K562 (cell line): ENCODE data around the gene NTF4. TPM values are rescaled to one million over a fixed set of nuclear protein-coding genes. Genes with fewer than 3 reads are reported as not detected.
A peak's percentile ranks its signal among the peaks of the same experiment; 100 is the strongest.

ENCODE experiments used
- ARID3B ChIP-seq: fragments of 250-450 bp; sonication (Bioruptor Pico); IDR thresholded peaks from 2 replicates; pipeline ENCODE4 v1.4.0; 2020; ENCODE audit warnings: borderline replicate concordance
- BCOR ChIP-seq: fragments of 450-650 bp; IDR thresholded peaks from 2 replicates; pipeline ENCODE4 v1.6.1; 2016
- CBX8 ChIP-seq: fragments of 200-600 bp; sonication (generic); IDR thresholded peaks from 2 replicates; pipeline ENCODE4 v1.6.1; 2012; ENCODE audit warnings: borderline replicate concordance, mixed run types, low read depth, mild to moderate bottlenecking, moderate library complexity, mixed read lengths, low read length, control low read depth, inconsistent platforms; ENCODE audit not compliant: poor library complexity, severe bottlenecking; ENCODE audit errors: extremely low read depth
- DMBX1 ChIP-seq: fragments of 250-450 bp; sonication (Bioruptor Pico); IDR thresholded peaks from 2 replicates; pipeline ENCODE4 v1.8.0; 2022; ENCODE audit warnings: inconsistent platforms, mild to moderate bottlenecking, moderate library complexity, borderline replicate concordance
- E2F1 ChIP-seq: sonication (generic); formaldehyde crosslinking; IDR thresholded peaks from 2 replicates; pipeline ENCODE4 v1.8.1; 2023; ENCODE audit warnings: mild to moderate bottlenecking, missing genetic modification reagents, moderate library complexity
- E2F6 ChIP-seq, 2 experiments: IDR thresholded peaks; 2 replicates each; pipeline ENCODE4 v1.6.1; 2011; ENCODE audit warnings: borderline replicate concordance in 1 of 2, control low read depth in 1 of 2, low read depth in 1 of 2, low read length in 1 of 2, mild to moderate bottlenecking in 1 of 2, mixed read lengths in 1 of 2, moderate library complexity in 1 of 2; ENCODE audit not compliant: insufficient read depth in 1 of 2, insufficient read length in 1 of 2, poor library complexity in 1 of 2, severe bottlenecking in 1 of 2; ENCODE audit errors: extremely low read depth in 1 of 2
- EGR1 ChIP-seq: fragments of 450-650 bp; conservative IDR thresholded peaks from 2 replicates; pipeline ENCODE4 v1.6.1; 2017; ENCODE audit warnings: mild to moderate bottlenecking
- GABPB1 ChIP-seq: sonication (generic); formaldehyde crosslinking; IDR thresholded peaks from 2 replicates; pipeline ENCODE4 v1.8.0; 2022; ENCODE audit warnings: mild to moderate bottlenecking, missing genetic modification reagents
- L3MBTL2 ChIP-seq: fragments of 450-650 bp; IDR thresholded peaks from 2 replicates; pipeline ENCODE4 v1.6.1; 2016; ENCODE audit warnings: mild to moderate bottlenecking, moderate library complexity
- MAZ ChIP-seq, 2 experiments: fragments of 450-650 bp in 1 of 2; sonication (generic) in 1 of 2; formaldehyde crosslinking; IDR thresholded peaks in 1 of 2; conservative IDR thresholded peaks in 1 of 2; 2 replicates each; pipeline versions ENCODE4 v1.4.0 to v1.5.0; 2020; ENCODE audit warnings: mild to moderate bottlenecking in 1 of 2, missing genetic modification reagents in 1 of 2
- SIN3B ChIP-seq: fragments of 450-650 bp; IDR thresholded peaks from 2 replicates; pipeline ENCODE4 v1.6.1; 2017; ENCODE audit warnings: low read depth, mild to moderate bottlenecking, moderate library complexity
- polyA plus RNA-seq, 8 experiments: library from polyadenylated mRNA; depleted of rRNA in 4 of 8; stranded (reverse) in 5 of 8; unstranded in 3 of 8; fragments of >200 nt; fragmentation: Nextera tagmentation in 2 of 8; fragmentation: Illumina TruSeq in 1 of 8; extraction: Ambion mirVana in 2 of 8; extraction: Trizol in 1 of 8; gene quantifications; 2 replicates each; pipeline versions ENCODE4 v1.2.1 to v1.2.3, GENCODE V29; 2011 to 2014; ENCODE audit warnings: inconsistent platforms in 1 of 8, missing spikeins in 1 of 8
- total RNA-seq, 7 experiments: library from RNA; depleted of rRNA in 6 of 7; stranded (reverse); fragments of >200 nt in 6 of 7; fragmentation: Illumina TruSeq in 2 of 7; extraction: Trizol in 2 of 7; gene quantifications; 2 replicates each; pipeline versions ENCODE4 v1.2.1 to v1.2.3, GENCODE V29; 2011 to 2021; ENCODE audit warnings: low replicate concordance in 1 of 7
- TF ChIP-seq, protein P1 (sequence below), 2 experiments: fragments of 450-650 bp; IDR thresholded peaks; 2 replicates each; pipeline ENCODE4 v1.6.1; 2016
- TF ChIP-seq, protein P2 (sequence below), 2 experiments: IDR thresholded peaks; 2 replicates each; pipeline ENCODE4 v1.6.1; 2012; ENCODE audit warnings: improper control_type of control experiment in 2 of 2, low read depth in 2 of 2, low read length in 2 of 2, borderline replicate concordance in 1 of 2

Gene NTF4
- total and polyA plus RNA-seq, 9 of the 15 experiments (the other 6 are each of a cell fraction or from before 2014, with no cell fraction given) = not detected

DNA sequence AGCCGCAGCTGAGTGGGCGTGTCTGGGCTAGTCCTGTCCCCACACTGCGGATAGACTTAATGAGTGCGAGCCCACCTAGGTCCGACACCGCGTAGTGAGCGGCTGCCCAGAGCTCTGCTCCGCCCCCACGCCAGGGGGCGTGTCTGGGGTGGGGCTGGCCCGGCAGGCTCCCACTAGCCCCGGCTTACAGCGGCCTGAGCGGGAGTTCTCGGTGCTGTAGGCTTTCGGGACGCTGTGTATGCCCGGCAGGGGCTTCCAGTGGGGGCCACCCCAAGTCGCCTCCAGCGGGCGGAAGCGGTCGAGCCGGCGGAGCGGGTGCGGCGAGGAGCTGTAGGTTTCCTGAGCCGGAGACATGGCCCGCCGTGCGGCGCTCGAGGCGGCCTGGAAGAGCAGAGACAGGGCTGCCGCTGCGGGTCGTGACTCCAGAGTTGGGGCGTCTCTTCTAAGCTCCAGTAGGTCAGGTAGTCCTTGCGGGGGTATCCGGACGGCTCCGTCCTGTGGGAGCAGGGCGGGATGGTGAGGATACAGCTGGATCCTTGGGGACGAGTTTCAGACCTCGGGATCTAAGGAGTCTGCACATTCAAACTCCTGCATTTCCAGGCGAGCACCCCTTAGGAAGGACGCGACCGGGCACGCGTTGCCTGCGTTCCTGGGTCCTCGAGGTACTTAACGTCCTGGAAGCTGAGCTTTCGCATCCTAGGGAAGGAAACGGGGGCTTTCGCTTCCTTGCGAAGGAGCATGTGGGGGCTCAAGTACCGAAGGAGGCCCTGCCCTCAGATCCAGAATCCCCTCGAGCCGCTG is 8.3 kb downstream of the NTF4 start (continued):
- peak in 1 of 2 experiments; percentile 71 for TF ChIP-seq E2F6 (IDR thresholded peaks at IDR 0.05; ENCODE audit: borderline replicate concordance in 1 of 2, extremely low read depth in 1 of 2, insufficient read depth in 1 of 2, insufficient read length in 1 of 2, low read depth in 1 of 2, low read length in 1 of 2, poor library complexity in 1 of 2, severe bottlenecking in 1 of 2)
- peak; percentile 83 for TF ChIP-seq EGR1
- TF ChIP-seq MAZ (CRISPR knock-in tag; conservative IDR thresholded peaks at IDR 0.05 in 1 of 2, IDR thresholded peaks at IDR 0.05 in 1 of 2) = peak; percentile 56 to 71; a peak in 3 of 4 replicates
- no peak for TF ChIP-seq ARID3B
- TF ChIP-seq E2F1 = no peak
- no peak for TF ChIP-seq DMBX1 (CRISPR knock-in tag)
- TF ChIP-seq, protein P1, sequence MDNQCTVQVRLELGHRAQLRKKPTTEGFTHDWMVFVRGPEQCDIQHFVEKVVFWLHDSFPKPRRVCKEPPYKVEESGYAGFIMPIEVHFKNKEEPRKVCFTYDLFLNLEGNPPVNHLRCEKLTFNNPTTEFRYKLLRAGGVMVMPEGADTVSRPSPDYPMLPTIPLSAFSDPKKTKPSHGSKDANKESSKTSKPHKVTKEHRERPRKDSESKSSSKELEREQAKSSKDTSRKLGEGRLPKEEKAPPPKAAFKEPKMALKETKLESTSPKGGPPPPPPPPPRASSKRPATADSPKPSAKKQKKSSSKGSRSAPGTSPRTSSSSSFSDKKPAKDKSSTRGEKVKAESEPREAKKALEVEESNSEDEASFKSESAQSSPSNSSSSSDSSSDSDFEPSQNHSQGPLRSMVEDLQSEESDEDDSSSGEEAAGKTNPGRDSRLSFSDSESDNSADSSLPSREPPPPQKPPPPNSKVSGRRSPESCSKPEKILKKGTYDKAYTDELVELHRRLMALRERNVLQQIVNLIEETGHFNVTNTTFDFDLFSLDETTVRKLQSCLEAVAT (IDR thresholded peaks at IDR 0.05) = no peak
- TF ChIP-seq L3MBTL2 = peak; percentile 65; the same call in 1 of the 2 replicates
- peak; percentile 12; the same call in 1 of the 2 replicates for TF ChIP-seq SIN3B
- TF ChIP-seq GABPB1 (CRISPR knock-in tag) = 0 out of 2 replicates have a peak, but pooled peaks have one; percentile 30
- peak; percentile 28; the same call in 1 of the 2 replicates for TF ChIP-seq BCOR
- TF ChIP-seq, protein P2, sequence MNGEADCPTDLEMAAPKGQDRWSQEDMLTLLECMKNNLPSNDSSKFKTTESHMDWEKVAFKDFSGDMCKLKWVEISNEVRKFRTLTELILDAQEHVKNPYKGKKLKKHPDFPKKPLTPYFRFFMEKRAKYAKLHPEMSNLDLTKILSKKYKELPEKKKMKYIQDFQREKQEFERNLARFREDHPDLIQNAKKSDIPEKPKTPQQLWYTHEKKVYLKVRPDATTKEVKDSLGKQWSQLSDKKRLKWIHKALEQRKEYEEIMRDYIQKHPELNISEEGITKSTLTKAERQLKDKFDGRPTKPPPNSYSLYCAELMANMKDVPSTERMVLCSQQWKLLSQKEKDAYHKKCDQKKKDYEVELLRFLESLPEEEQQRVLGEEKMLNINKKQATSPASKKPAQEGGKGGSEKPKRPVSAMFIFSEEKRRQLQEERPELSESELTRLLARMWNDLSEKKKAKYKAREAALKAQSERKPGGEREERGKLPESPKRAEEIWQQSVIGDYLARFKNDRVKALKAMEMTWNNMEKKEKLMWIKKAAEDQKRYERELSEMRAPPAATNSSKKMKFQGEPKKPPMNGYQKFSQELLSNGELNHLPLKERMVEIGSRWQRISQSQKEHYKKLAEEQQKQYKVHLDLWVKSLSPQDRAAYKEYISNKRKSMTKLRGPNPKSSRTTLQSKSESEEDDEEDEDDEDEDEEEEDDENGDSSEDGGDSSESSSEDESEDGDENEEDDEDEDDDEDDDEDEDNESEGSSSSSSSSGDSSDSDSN (IDR thresholded peaks at IDR 0.05; ENCODE audit: borderline replicate concordance in 1 of 2, low read depth in 2 of 2, low read length in 2 of 2) = 0 out of 4 replicates have a peak, but pooled peaks of 1 of the 2 experiments have one; percentile 71
- TF ChIP-seq CBX8 = no peak
